IPS-18a (cell line): ENCODE results near the gene LGALS3BP.

Source experiments
- H3K27ac ChIP-seq: one replicate; pipeline ENCODE4 v1.5.1; 2013; ENCODE audit warnings: low read length
- H3K27me3 ChIP-seq: one replicate; pipeline ENCODE4 v1.6.1; 2013; ENCODE audit warnings: mild to moderate bottlenecking, low read length; ENCODE audit not compliant: control insufficient read depth, insufficient read depth
- H3K36me3 ChIP-seq: one replicate; pipeline ENCODE4 v1.6.1; 2013; ENCODE audit warnings: low read depth, low read length; ENCODE audit not compliant: control insufficient read depth
- H3K4me1 ChIP-seq: one replicate; pipeline ENCODE4 v1.6.1; 2013; ENCODE audit warnings: low read depth, low read length; ENCODE audit not compliant: control insufficient read depth
- H3K4me3 ChIP-seq: one replicate; pipeline ENCODE4 v1.5.1; 2013; ENCODE audit warnings: low read length
- H3K9ac ChIP-seq: one replicate; pipeline ENCODE4 v1.6.1; 2013; ENCODE audit warnings: mild to moderate bottlenecking, low read length, moderate library complexity
- H3K9me3 ChIP-seq: one replicate; pipeline ENCODE4 v1.6.1; 2013; ENCODE audit warnings: low read depth, low read length; ENCODE audit not compliant: control insufficient read depth

Gene LGALS3BP

DNA sequence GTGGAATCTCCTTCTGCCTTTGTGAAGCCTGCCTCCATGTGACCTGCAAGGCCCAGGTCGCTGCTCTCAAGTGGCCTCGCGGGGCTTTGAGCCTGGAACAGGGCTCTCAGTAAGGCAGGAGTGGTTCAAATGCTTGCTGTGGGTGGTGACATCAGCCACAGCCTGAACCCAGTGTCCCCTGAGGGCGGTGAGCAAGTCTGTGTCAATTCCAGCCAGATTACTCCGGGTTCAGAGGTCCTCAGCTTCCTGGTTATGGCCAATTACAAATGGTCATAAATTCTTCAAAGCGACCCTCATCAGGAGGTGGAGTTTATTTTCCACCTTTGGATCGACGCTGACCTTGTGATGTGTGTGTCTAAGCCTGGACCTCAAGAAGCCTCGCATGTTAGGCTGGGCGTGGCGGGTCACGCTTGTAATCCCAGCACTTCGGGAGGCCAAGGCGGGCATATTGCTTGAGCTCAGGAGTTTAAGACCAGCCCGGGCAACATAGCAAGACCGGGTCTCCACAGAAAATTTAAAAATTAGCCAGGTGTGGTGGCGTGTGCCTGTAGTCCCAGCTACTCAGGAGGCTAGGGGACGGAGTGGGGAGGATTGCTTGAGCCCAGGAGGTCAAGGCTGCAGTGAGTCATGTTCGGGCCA, 17.3 kb downstream of the LGALS3BP start:
- H3K9ac ChIP-seq: no peak overlapping the region
- H3K9me3 ChIP-seq: no peaks in the 10 kb centered on the region
- H3K27ac ChIP-seq: no peak overlapping the region
- H3K27me3 ChIP-seq: no peaks in the 10 kb centered on the region
- H3K4me3 ChIP-seq: no peak overlapping the region
- no peaks in the 10 kb centered on the region for H3K36me3 ChIP-seq
- no peaks in the 10 kb centered on the region for H3K4me1 ChIP-seq

DNA sequence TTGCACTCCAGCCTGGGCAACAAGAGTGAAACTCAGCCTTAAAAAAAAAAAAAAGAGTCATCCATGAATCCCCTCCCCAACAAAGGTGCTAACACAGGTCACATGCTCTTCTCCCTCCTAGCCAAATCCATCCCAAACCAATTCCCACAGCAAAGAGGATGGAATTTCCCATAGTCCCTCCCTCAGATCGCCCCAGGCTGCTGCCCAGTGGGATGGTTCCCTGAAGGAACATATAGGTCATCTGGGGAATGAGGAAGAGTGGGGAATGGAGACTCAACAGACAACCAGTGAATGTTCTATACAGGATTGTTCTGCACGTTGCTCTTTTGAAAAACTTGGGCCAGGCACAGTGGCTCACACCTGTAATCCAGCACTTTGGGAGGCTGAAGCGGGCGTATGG, 18.2 kb downstream of the LGALS3BP start:
- Histone ChIP-seq H3K9me3 (no peaks in the 10 kb centered on the region), H3K9ac (no peak overlapping the region), H3K4me3 (no peak overlapping the region), H3K36me3 (no peaks in the 10 kb centered on the region), H3K4me1 (no peaks in the 10 kb centered on the region), H3K27ac (no peak overlapping the region), H3K27me3 (no peaks in the 10 kb centered on the region)

DNA sequence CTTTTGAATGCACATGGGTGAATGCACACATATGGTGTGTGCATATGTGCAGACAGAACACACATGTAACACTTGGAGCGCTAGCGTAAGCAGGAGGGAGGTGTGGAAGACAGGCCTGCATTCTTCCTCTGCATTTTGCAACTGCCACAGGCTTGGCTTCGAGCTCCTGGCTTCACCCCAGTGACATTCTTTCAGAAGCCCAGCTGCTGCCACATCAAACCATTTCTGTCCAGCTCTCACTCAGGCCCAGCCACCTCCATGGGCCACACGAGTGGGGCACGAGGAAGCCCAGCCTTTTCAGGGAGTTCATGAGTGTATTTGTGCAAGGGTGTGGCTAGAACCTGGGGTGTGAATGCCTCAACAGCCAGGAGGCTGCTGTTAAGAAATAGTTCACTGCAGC, 18.8 kb downstream of the LGALS3BP start:
- H3K4me3 ChIP-seq: no peak overlapping the region
- no peaks in the 10 kb centered on the region for H3K27me3 ChIP-seq
- H3K27ac ChIP-seq: no peak overlapping the region
- no peaks in the 10 kb centered on the region for H3K9me3 ChIP-seq
- H3K9ac ChIP-seq: no peak overlapping the region
- no peaks in the 10 kb centered on the region for H3K4me1 ChIP-seq
- no peaks in the 10 kb centered on the region for H3K36me3 ChIP-seq

DNA sequence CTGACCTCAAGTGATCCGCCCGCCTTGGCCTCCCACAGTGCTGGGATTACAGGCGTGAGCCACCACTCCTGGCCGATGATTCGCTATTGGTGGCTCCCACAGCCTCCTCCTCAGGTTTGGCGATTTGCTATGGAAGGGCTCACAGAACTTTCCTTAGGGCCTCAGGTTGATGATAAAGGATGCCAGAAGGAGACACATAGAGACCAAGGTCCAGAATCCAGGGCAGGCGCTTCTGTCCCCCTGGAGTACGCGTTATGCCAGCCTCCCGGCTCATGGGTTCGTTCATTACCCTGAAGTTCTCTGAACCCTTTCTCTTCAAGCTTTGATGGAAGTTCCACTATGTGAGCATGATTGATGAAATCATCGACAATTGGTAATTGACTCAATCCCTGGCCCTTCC, 19.9 kb downstream of the LGALS3BP start:
- H3K9ac ChIP-seq: no peak overlapping the region
- H3K4me1 ChIP-seq: no peaks in the 10 kb centered on the region
- no peak overlapping the region for H3K4me3 ChIP-seq
- H3K36me3 ChIP-seq: no peaks in the 10 kb centered on the region
- H3K9me3 ChIP-seq: no peaks in the 10 kb centered on the region
- H3K27ac ChIP-seq: no peak overlapping the region
- no peaks in the 10 kb centered on the region for H3K27me3 ChIP-seq

DNA sequence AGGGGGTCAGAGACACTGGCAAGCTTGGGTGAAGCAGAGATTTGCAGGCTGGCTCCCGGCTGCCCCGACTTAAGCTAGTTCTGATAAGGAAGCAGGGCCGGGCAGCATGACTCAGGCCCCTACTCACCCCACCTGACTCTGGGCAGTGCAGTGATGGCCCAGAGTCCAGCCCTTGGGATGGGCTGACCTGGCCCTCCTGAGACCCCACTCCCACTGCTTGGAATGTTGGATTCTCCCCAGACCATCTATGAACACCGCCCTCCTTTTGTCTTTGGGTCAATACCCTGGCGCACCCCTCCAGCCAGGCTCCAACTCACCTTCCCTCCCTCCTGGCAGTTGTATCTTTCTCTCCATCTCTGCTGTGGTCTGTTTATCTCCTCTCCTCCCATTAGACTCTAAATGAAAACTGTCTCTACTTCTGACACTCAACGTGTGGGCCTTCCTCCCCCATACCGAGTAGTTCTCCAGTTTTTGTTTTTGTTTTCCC, 21.0 kb downstream of the LGALS3BP start:
- Histone ChIP-seq H3K27ac (no peak overlapping the region), H3K4me1 (no peaks in the 10 kb centered on the region)

DNA sequence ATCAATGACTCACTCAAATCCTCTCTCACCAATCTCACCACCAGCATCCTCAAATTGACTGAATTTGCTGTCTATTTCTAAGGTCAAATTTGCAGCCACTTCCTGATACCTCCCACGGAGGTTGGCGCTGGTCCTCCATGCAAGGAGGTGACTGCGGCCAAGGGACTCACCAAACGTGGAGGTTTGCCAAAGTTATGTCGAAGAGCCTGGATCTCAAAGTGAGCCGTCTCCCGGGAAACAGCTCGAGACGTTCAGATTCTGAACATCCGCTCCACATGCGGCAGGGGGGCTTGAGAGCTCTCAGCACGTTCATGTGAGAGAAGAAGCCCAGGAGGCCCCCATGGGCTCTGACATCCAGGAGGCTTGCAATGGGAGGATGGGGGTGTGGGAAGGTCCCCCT, 22.6 kb downstream of the LGALS3BP start:
- no peak overlapping the region for H3K27ac ChIP-seq
- H3K9ac ChIP-seq: no peak overlapping the region
- no peaks in the 10 kb centered on the region for H3K9me3 ChIP-seq
- H3K36me3 ChIP-seq: no peaks in the 10 kb centered on the region
- H3K4me1 ChIP-seq: no peaks in the 10 kb centered on the region
- no peaks in the 10 kb centered on the region for H3K27me3 ChIP-seq
- H3K4me3 ChIP-seq: no peak overlapping the region

More for the DNA sequence above, 21.0 kb downstream of the LGALS3BP start:
- no peak overlapping the region for H3K9ac ChIP-seq
- no peaks in the 10 kb centered on the region for H3K9me3 ChIP-seq
- H3K27me3 ChIP-seq: no peaks in the 10 kb centered on the region
- H3K4me3 ChIP-seq: no peak overlapping the region
- no peaks in the 10 kb centered on the region for H3K36me3 ChIP-seq

DNA sequence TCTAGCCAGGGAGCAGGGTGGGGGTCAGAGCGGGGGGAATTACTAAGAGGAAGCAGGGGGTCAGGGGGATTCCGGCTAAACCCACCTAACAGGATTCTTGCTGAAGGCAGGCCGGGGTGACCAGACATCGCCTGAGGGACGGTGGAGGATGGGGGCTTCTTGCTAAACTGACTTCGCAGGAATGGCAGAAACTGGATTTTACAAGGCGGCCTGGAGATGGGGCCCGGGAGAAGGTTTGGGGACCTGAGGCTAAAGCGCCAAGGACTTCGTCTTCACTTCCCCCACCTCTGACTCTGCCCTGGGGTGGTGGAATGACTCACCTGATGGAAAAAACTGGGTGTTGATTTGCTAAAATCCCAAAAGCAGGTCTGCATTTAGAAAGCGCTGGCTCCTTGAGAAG, 23.5 kb downstream of the LGALS3BP start:
- Histone ChIP-seq H3K9me3 (no peaks in the 10 kb centered on the region), H3K36me3 (no peaks in the 10 kb centered on the region), H3K4me1 (no peaks in the 10 kb centered on the region), H3K9ac (no peak overlapping the region), H3K27me3 (no peaks in the 10 kb centered on the region), H3K4me3 (no peak overlapping the region), H3K27ac (no peak overlapping the region)

DNA sequence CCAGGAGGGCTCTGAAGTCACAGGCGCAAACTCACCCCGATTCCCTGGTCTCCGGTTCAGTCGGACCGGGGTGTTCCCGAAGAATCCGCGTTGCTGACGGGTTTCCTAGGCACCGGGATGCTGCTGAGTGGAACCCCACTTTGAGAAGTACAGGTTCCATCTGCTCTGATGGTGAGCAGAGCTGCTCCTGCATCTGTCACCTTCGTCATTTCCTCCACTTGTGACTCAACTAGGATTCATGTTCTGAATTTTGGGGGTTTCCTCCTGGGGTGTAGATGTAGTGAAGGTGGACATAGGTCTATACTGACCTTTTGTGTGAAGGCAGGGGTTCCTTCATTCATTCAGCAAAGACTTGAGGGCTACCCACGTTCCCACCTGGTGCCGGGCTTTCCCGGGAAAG, 25.0 kb downstream of the LGALS3BP start:
- no peaks in the 10 kb centered on the region for H3K9me3 ChIP-seq

DNA sequence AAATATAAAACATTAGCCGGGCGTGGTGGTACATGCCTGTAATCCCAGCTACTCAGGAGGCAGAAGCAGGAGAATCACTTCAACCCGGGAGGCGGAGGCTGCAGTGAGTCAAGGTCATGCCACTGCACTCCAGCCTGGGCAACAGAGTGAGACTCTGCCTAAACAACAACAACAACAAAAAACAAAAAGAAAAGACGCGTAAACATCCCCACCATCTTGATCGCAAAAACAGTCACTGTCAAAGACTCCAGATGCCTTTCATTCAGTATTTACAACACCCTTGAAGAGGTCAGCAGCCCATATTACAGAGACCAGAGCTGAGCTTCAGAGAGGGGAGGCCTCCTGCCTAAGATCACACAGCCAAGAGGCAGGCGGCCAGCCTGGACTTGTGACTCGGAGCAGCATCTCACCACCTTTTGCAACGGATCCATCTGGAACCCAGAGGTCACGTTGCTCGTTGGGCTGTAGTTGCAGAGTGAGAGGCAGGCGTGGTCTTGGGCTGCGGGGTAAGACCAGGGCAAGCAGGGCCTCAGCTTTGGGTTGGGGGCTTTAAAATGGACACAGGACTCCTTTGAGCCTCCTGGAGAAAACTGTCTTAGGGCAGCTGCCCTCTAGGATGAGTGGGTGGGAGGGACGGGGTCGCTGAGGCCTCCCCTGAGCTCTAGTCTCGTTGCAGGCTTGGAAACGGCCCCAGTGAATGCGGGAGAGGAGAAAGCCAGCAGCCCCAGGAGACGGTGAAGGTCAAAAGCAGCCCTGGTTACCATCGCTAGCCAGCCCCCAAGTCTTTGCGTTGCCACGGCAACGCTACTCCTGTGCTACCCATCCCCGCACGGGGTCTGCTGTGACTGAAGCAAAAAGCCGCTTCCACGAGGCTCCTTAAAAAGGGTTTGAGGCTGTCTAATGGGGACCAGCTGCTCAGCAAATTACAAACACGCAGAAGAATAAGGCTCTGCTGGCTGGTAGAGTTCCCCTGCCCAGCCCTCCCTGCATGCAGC, 26.1 kb downstream of the LGALS3BP start:
- H3K27me3 ChIP-seq: no peaks in the 10 kb centered on the region
- no peaks in the 10 kb centered on the region for H3K4me1 ChIP-seq
- H3K9me3 ChIP-seq: no peaks in the 10 kb centered on the region
- H3K9ac ChIP-seq: no peak overlapping the region
- no peaks in the 10 kb centered on the region for H3K36me3 ChIP-seq
- H3K4me3 ChIP-seq: no peak overlapping the region
- H3K27ac ChIP-seq: no peak overlapping the region

More for the DNA sequence above, 25.0 kb downstream of the LGALS3BP start:
- Histone ChIP-seq H3K36me3 (no peaks in the 10 kb centered on the region), H3K9ac (no peak overlapping the region), H3K4me3 (no peak overlapping the region), H3K27me3 (no peaks in the 10 kb centered on the region), H3K27ac (no peak overlapping the region), H3K4me1 (no peaks in the 10 kb centered on the region)

DNA sequence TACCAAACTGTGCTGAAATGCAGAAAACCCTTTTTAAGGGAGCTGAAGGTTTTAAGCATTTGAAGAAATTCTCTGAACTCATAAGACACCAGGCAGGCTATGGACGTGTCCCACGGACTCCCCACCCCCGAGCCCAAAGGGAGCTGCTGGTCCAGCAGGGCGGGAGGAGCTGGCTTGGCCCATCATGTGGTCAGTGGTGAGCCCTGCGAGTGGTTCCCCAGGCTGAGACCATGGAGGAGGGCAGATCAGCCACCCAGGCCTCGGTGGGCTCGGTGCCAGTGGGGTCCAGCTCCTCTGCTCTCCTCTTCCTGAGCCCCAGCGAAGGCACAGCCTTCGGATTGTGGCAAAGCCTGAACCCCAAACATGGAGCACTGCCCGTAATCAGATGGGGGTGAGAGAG, 27.0 kb downstream of the LGALS3BP start:
- Histone ChIP-seq H3K27ac (no peak overlapping the region), H3K9me3 (no peaks in the 10 kb centered on the region), H3K4me3 (no peak overlapping the region), H3K36me3 (no peaks in the 10 kb centered on the region), H3K27me3 (no peaks in the 10 kb centered on the region), H3K9ac (no peak overlapping the region), H3K4me1 (no peaks in the 10 kb centered on the region)

DNA sequence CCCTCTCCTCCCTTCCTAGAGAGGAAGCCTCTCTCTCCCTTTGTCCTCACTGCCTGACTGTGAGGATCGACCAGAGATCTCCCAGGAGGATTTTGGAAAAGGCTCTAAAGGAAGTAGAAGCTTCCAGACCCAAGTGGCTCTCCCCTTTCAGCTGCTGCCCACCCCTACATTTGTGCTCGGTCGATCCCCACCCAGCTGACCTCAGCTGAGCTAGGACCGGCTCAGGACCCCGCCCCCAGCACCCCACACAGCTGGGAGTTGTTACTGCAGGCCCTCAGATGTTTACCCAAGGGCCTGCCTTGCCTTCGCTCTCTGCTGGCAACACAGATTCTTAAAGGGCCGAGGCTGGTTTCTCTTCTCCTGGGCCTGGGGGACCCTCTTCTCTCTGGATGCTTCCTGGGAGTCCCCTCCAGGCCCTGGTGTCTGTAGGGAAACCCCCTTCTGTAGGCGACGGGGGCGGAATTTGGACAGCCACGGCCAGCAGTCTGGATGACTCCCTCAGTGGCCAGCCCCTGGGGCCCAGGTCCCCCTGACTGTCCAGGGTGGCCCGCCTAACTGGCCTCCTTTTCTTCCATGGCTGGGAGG, 27.7 kb downstream of the LGALS3BP start:
- Histone ChIP-seq H3K36me3 (no peaks in the 10 kb centered on the region), H3K4me1 (no peaks in the 10 kb centered on the region), H3K9me3 (no peaks in the 10 kb centered on the region), H3K4me3 (no peak overlapping the region), H3K27me3 (no peaks in the 10 kb centered on the region), H3K27ac (no peak overlapping the region), H3K9ac (no peak overlapping the region)
